Activated CD4-positive, alpha-beta memory T cell treated with anti-CD3 and anti-CD28 coated beads, Interleukin-2, amount 10 ng/mL, durations not matched to agents 7 days and 5 days (primary cell): ENCODE measurements around the gene IL1R1. TPM values are rescaled to one million over a fixed set of nuclear protein-coding genes. Genes with fewer than 3 reads are reported as not detected.
"Not testable (repeated sequence)": the region's sequence is repeated elsewhere in the genome, so short reads cannot be mapped to it uniquely, and the experiment has no call there.

ENCODE experiments used
- CTCF ChIA-PET: fragments of 350-600 bp; sonication (Branson Sonifier 250); formaldehyde crosslinking; loops from one replicate; lab custom pipeline; 2021; ENCODE audit warnings: antibody characterized with exemption, inconsistent platforms; lab: Charles Lee
- POLR2A ChIA-PET: fragments of 350-600 bp; sonication (Branson Sonifier 250); formaldehyde crosslinking; loops from one replicate; lab custom pipeline; 2021; ENCODE audit warnings: antibody characterized with exemption; lab: Charles Lee
- DNase-seq: peaks from one replicate; pipeline ENCODE4 v3.0.0-alpha.2; 2020
- H3K27ac Mint-ChIP-seq: one replicate; pipeline ENCODE4 v1.8.0; 2021; ENCODE audit warnings: mild to moderate bottlenecking, mixed read lengths
- H3K27me3 Mint-ChIP-seq: one replicate; pipeline ENCODE4 v1.8.0; 2021; ENCODE audit warnings: mixed read lengths
- H3K36me3 Mint-ChIP-seq: one replicate; pipeline ENCODE4 v1.8.0; 2021; ENCODE audit warnings: low read depth, mixed read lengths
- H3K4me1 Mint-ChIP-seq: one replicate; pipeline ENCODE4 v1.8.0; 2021; ENCODE audit warnings: mixed read lengths
- H3K4me3 Mint-ChIP-seq: one replicate; pipeline ENCODE4 v1.8.0; 2021; ENCODE audit warnings: mild to moderate bottlenecking, mixed read lengths
- H3K9me3 Mint-ChIP-seq: one replicate; pipeline ENCODE4 v1.8.0; 2021; ENCODE audit warnings: mixed read lengths
- total RNA-seq, 2 experiments: library from RNA; stranded (reverse); gene quantifications; one replicate each; pipeline ENCODE4 v1.2.3, GENCODE V29; 2021

Gene IL1R1
- total RNA-seq, 2 experiments from 2014 or later = 1.3 to 1.5 TPM

GRCh38 chr2:102103992-102104871 lies 38.3 kb upstream of the IL1R1 start:
- Mint-ChIP-seq H3K27ac (no peak overlapping the region), H3K27me3 (peaks cover 15% of the 10 kb centered on the region), H3K36me3 (no peaks in the 10 kb centered on the region), H3K4me1 (peaks cover 24% of the 10 kb centered on the region), H3K9me3 (peaks cover 5% of the 10 kb centered on the region), H3K4me3 (peak overlapping the region; percentile 51)
- POLR2A ChIA-PET = interaction anchor here (1.1 to 1.2 kb wide), 2 partner anchors 9 to 21 kb away, joined by 3 to 6 read pairs; no protein-coding TSS in a partner anchor
- peak; percentile 51 for DNase-seq
- CTCF ChIA-PET = interaction anchor here (0.7 to 2.1 kb wide), 2 partner anchors 137 to 872 kb away, joined by 3 to 9 read pairs; no protein-coding TSS in a partner anchor

- Mint-ChIP-seq H3K36me3 (no peaks in the 10 kb centered on the region), H3K9me3 (peaks cover 5% of the 10 kb centered on the region), H3K4me3 (no peak overlapping the region), H3K27ac (no peak overlapping the region), H3K27me3 (peaks cover 19% of the 10 kb centered on the region), H3K4me1 (peaks cover 19% of the 10 kb centered on the region)
- ChIA-PET CTCF (no interaction called here), POLR2A (no interaction called here)
- DNase-seq = no peak
Observed at GRCh38 chr2:102106133-102106556, 36.4 kb upstream of the IL1R1 start.

- H3K36me3 Mint-ChIP-seq, H3K9me3 Mint-ChIP-seq, DNase-seq, H3K27ac Mint-ChIP-seq, POLR2A ChIA-PET, H3K4me3 Mint-ChIP-seq: not testable (repeated sequence)
- CTCF ChIA-PET = interaction anchor here (0.7 kb wide), 1 partner anchor 12 kb away, joined by 3 read pairs; no protein-coding TSS in a partner anchor
- H3K27me3 Mint-ChIP-seq = peaks cover 15% of the 10 kb centered on the region
- H3K4me1 Mint-ChIP-seq = peaks cover 24% of the 10 kb centered on the region
Observed at GRCh38 chr2:102106813-102107740, 35.5 kb upstream of the IL1R1 start.

- ChIA-PET POLR2A (no interaction called here), CTCF (interaction anchor here (0.7 kb wide), 1 partner anchor 11 kb away, joined by 3 read pairs; no protein-coding TSS in a partner anchor)
- no peak for DNase-seq
- Mint-ChIP-seq H3K27ac (no peak overlapping the region), H3K4me3 (no peak overlapping the region), H3K9me3 (peaks cover 3% of the 10 kb centered on the region), H3K36me3 (no peaks in the 10 kb centered on the region), H3K4me1 (peaks cover 29% of the 10 kb centered on the region), H3K27me3 (peaks cover 12% of the 10 kb centered on the region)
Observed at GRCh38 chr2:102107741-102108070, 34.8 kb upstream of the IL1R1 start.

GRCh38 chr2:102109016-102109415 lies 33.5 kb upstream of the IL1R1 start:
- H3K36me3 Mint-ChIP-seq = no peaks in the 10 kb centered on the region
- H3K4me1 Mint-ChIP-seq = peaks cover 37% of the 10 kb centered on the region
- ChIA-PET CTCF (interaction anchor here (1.2 kb wide), 1 partner anchor 89 kb away, joined by 4 read pairs; no protein-coding TSS in a partner anchor), POLR2A (no interaction called here)
- H3K9me3 Mint-ChIP-seq = no peaks in the 10 kb centered on the region
- no peak for DNase-seq
- no peak overlapping the region for H3K27ac Mint-ChIP-seq
- H3K27me3 Mint-ChIP-seq = peaks cover 13% of the 10 kb centered on the region
- no peak overlapping the region for H3K4me3 Mint-ChIP-seq

- peaks cover 39% of the 10 kb centered on the region for H3K4me1 Mint-ChIP-seq
- POLR2A ChIA-PET = no interaction called here
- H3K4me3 Mint-ChIP-seq = no peak overlapping the region
- H3K27me3 Mint-ChIP-seq = peaks cover 12% of the 10 kb centered on the region
- no peaks in the 10 kb centered on the region for H3K9me3 Mint-ChIP-seq
- H3K27ac Mint-ChIP-seq = no peak overlapping the region
- DNase-seq = no peak
- CTCF ChIA-PET = no interaction called here
- H3K36me3 Mint-ChIP-seq = no peaks in the 10 kb centered on the region
Observed at GRCh38 chr2:102110171-102110570, 32.4 kb upstream of the IL1R1 start.

GRCh38 chr2:102110596-102111334 lies 31.8 kb upstream of the IL1R1 start:
- Mint-ChIP-seq H3K27ac (no peak overlapping the region), H3K4me1 (peaks cover 44% of the 10 kb centered on the region)

GRCh38 chr2:102111823-102112222 lies 30.7 kb upstream of the IL1R1 start:
- H3K4me3 Mint-ChIP-seq = no peak overlapping the region
- peaks cover 18% of the 10 kb centered on the region for H3K27me3 Mint-ChIP-seq
- no peak for DNase-seq
- CTCF ChIA-PET = no interaction called here
- POLR2A ChIA-PET = no interaction called here
- H3K36me3 Mint-ChIP-seq = no peaks in the 10 kb centered on the region
- peaks cover 44% of the 10 kb centered on the region for H3K4me1 Mint-ChIP-seq
- H3K27ac Mint-ChIP-seq = no peak overlapping the region
- no peaks in the 10 kb centered on the region for H3K9me3 Mint-ChIP-seq

More at GRCh38 chr2:102110596-102111334, 31.8 kb upstream of the IL1R1 start:
- no peak for DNase-seq
- H3K27me3 Mint-ChIP-seq = peaks cover 16% of the 10 kb centered on the region
- no peaks in the 10 kb centered on the region for H3K36me3 Mint-ChIP-seq
- ChIA-PET CTCF (no interaction called here), POLR2A (no interaction called here)
- no peak overlapping the region for H3K4me3 Mint-ChIP-seq
- H3K9me3 Mint-ChIP-seq = no peaks in the 10 kb centered on the region

GRCh38 chr2:102112271-102112670 lies 30.3 kb upstream of the IL1R1 start:
- Mint-ChIP-seq H3K27ac (no peak overlapping the region), H3K4me3 (no peak overlapping the region), H3K27me3 (peaks cover 18% of the 10 kb centered on the region), H3K9me3 (no peaks in the 10 kb centered on the region), H3K4me1 (peaks cover 44% of the 10 kb centered on the region), H3K36me3 (no peaks in the 10 kb centered on the region)
- POLR2A ChIA-PET = no interaction called here
- CTCF ChIA-PET = no interaction called here
- DNase-seq = no peak

- ChIA-PET POLR2A (no interaction called here), CTCF (interaction anchor here (1.0 kb wide), 1 partner anchor 127 kb away, joined by 5 read pairs; no protein-coding TSS in a partner anchor)
Observed at GRCh38 chr2:102112692-102113665, 29.6 kb upstream of the IL1R1 start.

GRCh38 chr2:102114290-102114721 lies 28.2 kb upstream of the IL1R1 start:
- Mint-ChIP-seq H3K27me3 (peaks cover 18% of the 10 kb centered on the region), H3K27ac (no peak overlapping the region), H3K4me3 (no peak overlapping the region), H3K36me3 (no peaks in the 10 kb centered on the region), H3K9me3 (no peaks in the 10 kb centered on the region), H3K4me1 (peaks cover 44% of the 10 kb centered on the region)
- no peak for DNase-seq
- CTCF ChIA-PET = interaction anchor here (1.0 kb wide), 1 partner anchor 126 kb away, joined by 5 read pairs; no protein-coding TSS in a partner anchor
- POLR2A ChIA-PET = no interaction called here

More at GRCh38 chr2:102112692-102113665, 29.6 kb upstream of the IL1R1 start:
- Mint-ChIP-seq H3K9me3 (no peaks in the 10 kb centered on the region), H3K4me1 (peaks cover 44% of the 10 kb centered on the region), H3K4me3 (no peak overlapping the region), H3K27me3 (peaks cover 18% of the 10 kb centered on the region), H3K27ac (no peak overlapping the region), H3K36me3 (no peaks in the 10 kb centered on the region)
- no peak for DNase-seq
